CD14-positive monocyte (primary cell): ENCODE measurements around the gene CGB1. TPM values are rescaled to one million over a fixed set of nuclear protein-coding genes. Genes with fewer than 3 reads are reported as not detected.

Source experiments
- DNase-seq, 3 donors: peaks; one replicate each; pipeline ENCODE4 v3.0.0-alpha.2; 2011 to 2022
- H2AFZ ChIP-seq: 2 replicates; pipeline ENCODE4 v1.6.0; 2012; ENCODE audit warnings: mild to moderate bottlenecking, low read depth, low read length, inconsistent platforms; ENCODE audit not compliant: insufficient read depth, poor library complexity, severe bottlenecking
- H3K27ac ChIP-seq, 2 donors: 1 replicate in 1 of 2; 2 replicates in 1 of 2; pipeline ENCODE4 v1.5.1; 2012 to 2013; ENCODE audit warnings: low read length in 2 of 2, control low read depth in 1 of 2, inconsistent platforms in 1 of 2, low read depth in 1 of 2, mild to moderate bottlenecking in 1 of 2
- H3K27me3 ChIP-seq, 2 donors: one replicate each; pipeline versions ENCODE4 v1.6.0 to v1.6.1; 2011 to 2013; ENCODE audit warnings: low read length in 2 of 2; ENCODE audit not compliant: control insufficient read depth in 2 of 2, insufficient read depth in 2 of 2
- H3K36me3 ChIP-seq, 2 donors: replicated peaks in 1 of 2; 1 replicate in 1 of 2; 2 replicates in 1 of 2; pipeline versions ENCODE4 v1.5.1 to v1.6.1; 2012 to 2013; ENCODE audit warnings: low read length in 2 of 2, control low read depth in 1 of 2, inconsistent platforms in 1 of 2, mild to moderate bottlenecking in 1 of 2; ENCODE audit not compliant: insufficient read depth in 2 of 2, control insufficient read depth in 1 of 2
- H3K4me1 ChIP-seq, 2 donors: 1 replicate in 1 of 2; 2 replicates in 1 of 2; pipeline versions ENCODE4 v1.5.1 to v1.6.1; 2012 to 2013; ENCODE audit warnings: low read length in 2 of 2, control low read depth in 1 of 2, inconsistent platforms in 1 of 2, mild to moderate bottlenecking in 1 of 2, moderate library complexity in 1 of 2; ENCODE audit not compliant: insufficient read depth in 2 of 2, control insufficient read depth in 1 of 2
- H3K4me2 ChIP-seq: replicated peaks from 2 replicates; pipeline ENCODE3; 2012; ENCODE audit warnings: low read length, moderate library complexity, mild to moderate bottlenecking; ENCODE audit not compliant: poor library complexity, severe bottlenecking; ENCODE audit errors: extremely low read depth
- H3K4me3 ChIP-seq, 3 experiments: fragments of 200-600 bp in 1 of 3; sonication (generic) in 1 of 3; replicated peaks in 1 of 3; 1 replicate in 2 of 3; 2 replicates in 1 of 3; pipeline ENCODE4 v1.5.1; 2011 to 2013; ENCODE audit warnings: low read length in 3 of 3, mild to moderate bottlenecking in 3 of 3, control low read depth in 2 of 3, low read depth in 2 of 3, inconsistent platforms in 1 of 3, moderate library complexity in 1 of 3
- H3K79me2 ChIP-seq: 2 replicates; pipeline ENCODE4 v1.6.0; 2012; ENCODE audit warnings: mild to moderate bottlenecking, control low read depth, inconsistent platforms, low read length, moderate library complexity; ENCODE audit not compliant: insufficient read depth
- H3K9ac ChIP-seq: 2 replicates; pipeline ENCODE4 v1.6.0; 2017; ENCODE audit warnings: low read length, mild to moderate bottlenecking; ENCODE audit not compliant: insufficient read depth, poor library complexity, severe bottlenecking
- H3K9me3 ChIP-seq, 2 donors: replicated peaks in 1 of 2; 1 replicate in 1 of 2; 2 replicates in 1 of 2; pipeline versions ENCODE4 v1.5.1 to v1.6.1; 2012 to 2013; ENCODE audit warnings: low read length in 2 of 2, control low read depth in 1 of 2; ENCODE audit not compliant: control insufficient read depth in 1 of 2, insufficient read depth in 1 of 2
- H4K20me1 ChIP-seq: 2 replicates; pipeline ENCODE4 v1.6.0; 2012; ENCODE audit warnings: mild to moderate bottlenecking, low read length, control low read depth, moderate library complexity; ENCODE audit not compliant: insufficient read depth
- H3K27ac Mint-ChIP-seq, 7 donors: one replicate each; pipeline ENCODE4 v1.8.0; 2020; ENCODE audit warnings: mild to moderate bottlenecking in 7 of 7, mixed read lengths in 7 of 7, moderate library complexity in 6 of 7, inconsistent platforms in 2 of 7
- H3K27me3 Mint-ChIP-seq, 3 donors: one replicate each; pipeline ENCODE4 v1.8.0; 2021 to 2022; ENCODE audit warnings: low read depth in 3 of 3, mild to moderate bottlenecking in 3 of 3, mixed read lengths in 3 of 3, moderate library complexity in 3 of 3, inconsistent platforms in 1 of 3
- H3K36me3 Mint-ChIP-seq, 2 donors: one replicate each; pipeline ENCODE4 v1.8.0; 2020; ENCODE audit warnings: mixed read lengths in 2 of 2, inconsistent platforms in 1 of 2, mild to moderate bottlenecking in 1 of 2
- H3K4me1 Mint-ChIP-seq: one replicate; pipeline ENCODE4 v1.8.0; 2020; ENCODE audit warnings: mild to moderate bottlenecking, mixed read lengths
- H3K4me3 Mint-ChIP-seq, 2 donors: one replicate each; pipeline ENCODE4 v1.8.0; 2020; ENCODE audit warnings: mild to moderate bottlenecking in 2 of 2, mixed read lengths in 2 of 2, moderate library complexity in 1 of 2
- H3K9me3 Mint-ChIP-seq, 7 donors: one replicate each; pipeline ENCODE4 v1.8.0; 2020 to 2022; ENCODE audit warnings: mixed read lengths in 7 of 7, mild to moderate bottlenecking in 6 of 7, moderate library complexity in 6 of 7, inconsistent platforms in 2 of 7
- WGBS: methylation state at CpG from one replicate; pipeline ENCODE4 v1.1.5; 2013; ENCODE audit warnings: missing lambda C conversion rate; ENCODE audit not compliant: insufficient coverage; 5-methylcytosine and 5-hydroxymethylcytosine counted together
- intact Hi-C, 2 donors: fragments of 100-400 bp; cut with micrococcal nuclease; formaldehyde crosslinking; loops; one replicate each; pipeline versions ENCODE4 v1.15.0 to v1.15.1; 2023
- polyA plus RNA-seq, 3 donors: library from polyadenylated mRNA; depleted of rRNA in 1 of 3; unstranded in 2 of 3; stranded (reverse) in 1 of 3; fragments of 300-500 nt in 2 of 3; fragments of >200 nt in 1 of 3; fragmentation: Illumina TruSeq in 2 of 3; gene quantifications; 1 replicate in 2 of 3; 2 replicates in 1 of 3; pipeline ENCODE4 v1.2.3, GENCODE V29; 2012 to 2021
- TF ChIP-seq, protein P1 (sequence below): fragments of 200-600 bp; IDR thresholded peaks from one replicate; pipeline ENCODE4 v1.8.0; 2022; ENCODE audit warnings: antibody characterized with exemption, mild to moderate bottlenecking

CGB1 gene
- polyA plus RNA-seq, 3 donors: not detected

- Histone ChIP-seq H3K27me3 (peaks cover 39 to 87% of the 10 kb centered on the region in 2 donors), H3K36me3 (no peaks in the 10 kb centered on the region), H3K9me3 (peaks cover 0 to 9% of the 10 kb centered on the region in 2 donors), H3K9ac (no peak overlapping the region), H2AFZ (no peak overlapping the region), H3K4me3 (no peak overlapping the region), H4K20me1 (no peaks in the 10 kb centered on the region), H3K27ac (no peak overlapping the region), H3K4me1 (peaks cover 16% of the 10 kb centered on the region in 2 donors), H3K79me2 (no peaks in the 10 kb centered on the region), H3K4me2 (no peak overlapping the region)
- Mint-ChIP-seq H3K27me3 (peaks cover 87 to 96% (median 90%) of the 10 kb centered on the region in 3 donors), H3K36me3 (peaks cover 4 to 8% of the 10 kb centered on the region in 2 donors), H3K27ac (no peak overlapping the region), H3K4me1 (peaks cover 19% of the 10 kb centered on the region), H3K9me3 (peaks cover 2 to 35% (median 22%) of the 10 kb centered on the region in 7 donors), H3K4me3 (peak overlapping the region in 1 of 2 donors; percentile 57)
- 49% methylated on average over 18 of the region's 25 CpGs for WGBS
- TF ChIP-seq, protein P1, sequence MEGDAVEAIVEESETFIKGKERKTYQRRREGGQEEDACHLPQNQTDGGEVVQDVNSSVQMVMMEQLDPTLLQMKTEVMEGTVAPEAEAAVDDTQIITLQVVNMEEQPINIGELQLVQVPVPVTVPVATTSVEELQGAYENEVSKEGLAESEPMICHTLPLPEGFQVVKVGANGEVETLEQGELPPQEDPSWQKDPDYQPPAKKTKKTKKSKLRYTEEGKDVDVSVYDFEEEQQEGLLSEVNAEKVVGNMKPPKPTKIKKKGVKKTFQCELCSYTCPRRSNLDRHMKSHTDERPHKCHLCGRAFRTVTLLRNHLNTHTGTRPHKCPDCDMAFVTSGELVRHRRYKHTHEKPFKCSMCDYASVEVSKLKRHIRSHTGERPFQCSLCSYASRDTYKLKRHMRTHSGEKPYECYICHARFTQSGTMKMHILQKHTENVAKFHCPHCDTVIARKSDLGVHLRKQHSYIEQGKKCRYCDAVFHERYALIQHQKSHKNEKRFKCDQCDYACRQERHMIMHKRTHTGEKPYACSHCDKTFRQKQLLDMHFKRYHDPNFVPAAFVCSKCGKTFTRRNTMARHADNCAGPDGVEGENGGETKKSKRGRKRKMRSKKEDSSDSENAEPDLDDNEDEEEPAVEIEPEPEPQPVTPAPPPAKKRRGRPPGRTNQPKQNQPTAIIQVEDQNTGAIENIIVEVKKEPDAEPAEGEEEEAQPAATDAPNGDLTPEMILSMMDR: no peak
- DNase-seq: no peak
- intact Hi-C loops: no loop called here
These were observed 24.8 kb upstream of the CGB1 start for GRCh38 chr19:49061445-49061844.

GRCh38 chr19:49061000-49061399 is 24.3 kb upstream of the CGB1 start:
- no peak overlapping the region for H3K9ac ChIP-seq
- peaks cover 4 to 8% of the 10 kb centered on the region in 2 donors for H3K36me3 Mint-ChIP-seq
- peaks cover 87 to 96% (median 90%) of the 10 kb centered on the region in 3 donors for H3K27me3 Mint-ChIP-seq
- H4K20me1 ChIP-seq: no peaks in the 10 kb centered on the region
- peaks cover 21% of the 10 kb centered on the region in 2 donors for H3K4me1 ChIP-seq
- peak overlapping the region in 1 of 2 donors; percentile 17 for H3K4me3 Mint-ChIP-seq
- TF ChIP-seq, protein P1: no peak
- H3K4me1 Mint-ChIP-seq: peaks cover 23% of the 10 kb centered on the region
- intact Hi-C loops: no loop called here
- H2AFZ ChIP-seq: no peak overlapping the region
- no peak overlapping the region for H3K4me2 ChIP-seq
- H3K27me3 ChIP-seq: peaks cover 38 to 87% of the 10 kb centered on the region in 2 donors
- H3K36me3 ChIP-seq: no peaks in the 10 kb centered on the region
- 100% methylated on average over 2 of the region's 2 CpGs for whole genome bisulfite sequencing
- no peak overlapping the region for H3K27ac ChIP-seq
- no peak for DNase-seq
- no peak overlapping the region for H3K4me3 ChIP-seq
- peaks cover 0 to 9% of the 10 kb centered on the region in 2 donors for H3K9me3 ChIP-seq
- H3K79me2 ChIP-seq: no peaks in the 10 kb centered on the region
- H3K27ac Mint-ChIP-seq: no peak overlapping the region
- H3K9me3 Mint-ChIP-seq: peaks cover 2 to 36% (median 22%) of the 10 kb centered on the region in 7 donors
